ENCODE measurements around the gene CDH13. TPM values are rescaled to one million over a fixed set of nuclear protein-coding genes. Genes with fewer than 3 reads are reported as not detected.

The CDH13 gene
- polyA plus RNA-seq, 6 donors from 2014 or later: 0.04 to 0.29 (median 0.19) TPM; not detected in 1

DNA sequence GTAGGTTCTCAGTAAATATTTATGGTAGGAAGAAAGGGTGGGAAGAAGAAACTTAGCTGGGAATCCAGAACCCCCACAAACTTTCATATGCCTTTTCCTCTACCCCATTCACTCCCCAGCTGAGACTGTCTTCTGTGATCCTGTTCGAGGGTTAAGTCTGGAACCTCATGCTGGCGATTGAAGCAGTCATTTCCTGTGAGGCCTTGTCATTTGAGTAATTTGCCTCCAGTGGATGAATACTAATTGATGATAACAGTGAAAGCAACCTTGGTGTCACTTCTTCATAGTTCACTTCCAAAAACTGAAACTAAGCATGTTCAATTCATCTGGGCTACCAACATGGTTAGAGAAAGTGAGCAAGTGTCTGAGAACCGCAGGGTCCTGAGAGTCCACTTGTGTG, 401.2 kb downstream of the CDH13 start:
- Mint-ChIP-seq H3K4me3 (no peak overlapping the region), H3K4me1 (no peaks in the 10 kb centered on the region), H3K27ac (no peak overlapping the region), H3K9me3 (peaks cover 0 to 13% (median 4%) of the 10 kb centered on the region in 7 donors), H3K27me3 (no peaks in the 10 kb centered on the region), H3K36me3 (no peaks in the 10 kb centered on the region)
- ATAC-seq (ENCODE audit: low read depth in 2 of 2) (no peak), DNase-seq (no peak)

DNA sequence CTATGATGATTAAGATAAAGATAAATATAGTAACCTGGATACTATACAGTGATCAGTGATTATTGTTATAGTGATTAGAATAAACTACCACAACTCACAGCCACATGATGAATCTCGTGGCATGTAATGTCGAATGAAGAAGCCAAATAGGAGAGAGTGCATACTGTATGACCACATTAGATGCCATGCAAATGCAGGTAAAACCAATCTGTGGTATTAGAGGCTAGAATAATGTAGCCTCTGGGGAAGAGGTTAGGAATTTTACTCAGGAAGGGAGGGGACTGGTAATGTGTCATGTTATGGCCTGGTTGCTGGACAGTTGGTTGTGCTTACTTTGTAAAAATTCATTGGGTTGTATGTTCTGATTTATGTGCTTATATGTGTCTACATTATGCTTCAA, 402.7 kb downstream of the CDH13 start:
- Mint-ChIP-seq H3K9me3 (peaks cover 0 to 13% (median 4%) of the 10 kb centered on the region in 7 donors), H3K27me3 (no peaks in the 10 kb centered on the region), H3K4me1 (no peaks in the 10 kb centered on the region), H3K36me3 (no peaks in the 10 kb centered on the region), H3K27ac (no peak overlapping the region), H3K4me3 (no peak overlapping the region)
- no peak for ATAC-seq (ENCODE audit: low read depth in 2 of 2)
- no peak for DNase-seq

DNA sequence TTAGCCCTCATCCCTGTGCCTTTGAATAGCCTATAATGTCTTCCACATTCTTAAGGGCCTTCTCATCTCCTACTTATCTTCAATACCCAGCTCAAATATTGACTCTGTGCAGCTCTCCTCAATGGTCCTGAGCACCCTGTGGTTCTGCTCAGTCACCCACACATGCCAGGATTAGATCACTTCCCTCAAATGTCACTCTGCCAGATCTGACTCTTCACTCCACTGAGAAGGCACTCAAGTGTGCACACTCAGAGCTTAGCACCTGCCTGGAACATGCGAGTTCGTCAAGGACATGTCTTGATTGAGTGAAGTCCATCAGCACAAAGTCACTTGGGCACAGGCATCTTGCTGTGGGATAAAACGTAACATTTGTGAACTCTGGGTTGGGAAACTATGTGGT, 404.8 kb downstream of the CDH13 start:
- ATAC-seq (ENCODE audit: low read depth in 2 of 2) (no peak), DNase-seq (no peak)
- H3K27ac Mint-ChIP-seq: no peak overlapping the region
- H3K36me3 Mint-ChIP-seq: no peaks in the 10 kb centered on the region
- H3K4me1 Mint-ChIP-seq: no peaks in the 10 kb centered on the region
- H3K27me3 Mint-ChIP-seq: peaks cover 0 to 5% (median 0%) of the 10 kb centered on the region in 3 donors
- peaks cover 0 to 8% (median 4%) of the 10 kb centered on the region in 7 donors for H3K9me3 Mint-ChIP-seq
- no peak overlapping the region for H3K4me3 Mint-ChIP-seq

DNA sequence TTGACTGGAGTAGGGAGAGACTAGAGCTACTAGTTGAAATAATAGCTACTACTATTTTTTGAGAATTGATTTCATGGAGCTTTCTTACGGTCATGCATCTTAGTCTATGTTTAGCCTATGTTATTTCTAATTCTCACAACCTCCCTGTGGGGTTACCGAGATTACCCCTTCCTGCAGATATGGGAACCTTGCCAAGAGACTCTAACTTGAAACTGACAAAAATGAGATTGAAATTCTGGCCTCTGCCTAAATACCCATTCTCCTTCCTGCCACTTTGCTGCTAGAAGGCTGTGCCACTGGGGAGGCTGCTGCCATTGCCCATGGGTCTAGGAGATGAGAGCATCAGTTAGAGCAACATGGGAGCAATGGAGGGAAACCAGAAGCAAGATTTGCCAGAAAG, 410.3 kb downstream of the CDH13 start:
- DNase-seq (no peak), ATAC-seq (ENCODE audit: low read depth in 2 of 2) (no peak)
- peaks cover 0 to 8% (median 2%) of the 10 kb centered on the region in 7 donors for H3K9me3 Mint-ChIP-seq
- H3K4me1 Mint-ChIP-seq: no peaks in the 10 kb centered on the region
- no peaks in the 10 kb centered on the region for H3K36me3 Mint-ChIP-seq
- H3K4me3 Mint-ChIP-seq: no peak overlapping the region
- peaks cover 8 to 10% (median 8%) of the 10 kb centered on the region in 3 donors for H3K27me3 Mint-ChIP-seq
- no peak overlapping the region for H3K27ac Mint-ChIP-seq

DNA sequence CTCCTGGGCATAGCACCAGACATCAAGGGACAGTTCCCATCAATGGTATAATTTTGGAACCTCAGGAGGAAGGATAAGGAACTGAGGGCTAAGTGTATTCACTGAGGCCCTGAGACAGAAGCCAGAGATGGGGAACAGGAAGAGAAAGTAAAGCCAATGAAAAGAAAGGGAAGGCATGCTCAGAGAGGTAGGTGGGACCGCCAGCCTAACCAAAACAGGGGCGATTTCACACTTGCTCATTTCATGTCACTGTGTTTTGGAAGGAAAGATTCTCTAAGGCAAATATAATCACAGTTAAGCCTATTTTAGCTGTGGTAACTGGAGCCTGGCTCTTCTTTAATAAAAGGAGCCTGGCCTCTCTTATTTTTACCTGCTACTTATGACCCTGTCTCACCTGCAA, 411.1 kb downstream of the CDH13 start:
- Mint-ChIP-seq H3K4me3 (no peak overlapping the region), H3K36me3 (no peaks in the 10 kb centered on the region), H3K27ac (no peak overlapping the region), H3K27me3 (peaks cover 8 to 10% (median 8%) of the 10 kb centered on the region in 3 donors), H3K9me3 (peaks cover 0 to 10% (median 2%) of the 10 kb centered on the region in 7 donors), H3K4me1 (no peaks in the 10 kb centered on the region)
- DNase-seq (no peak), ATAC-seq (ENCODE audit: low read depth in 2 of 2) (no peak)

DNA sequence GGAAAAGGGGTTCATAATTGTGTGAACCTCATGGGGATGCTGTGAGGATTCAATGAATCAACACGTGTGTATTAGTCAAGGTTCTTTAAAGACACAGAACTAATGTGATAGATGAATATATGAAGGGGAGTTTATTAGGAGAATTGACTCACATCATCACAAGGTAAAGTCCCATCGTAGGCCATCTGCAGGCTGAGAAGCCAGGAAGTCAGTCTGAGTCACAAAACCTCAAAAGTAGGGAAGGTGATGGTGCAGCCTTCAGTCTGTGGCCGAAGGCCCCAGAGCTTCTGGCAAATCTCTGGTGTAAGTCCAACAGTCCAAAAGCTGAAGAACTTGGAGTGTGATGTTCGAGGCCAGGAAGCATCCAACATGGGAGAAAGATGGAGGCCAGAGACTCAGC, 413.4 kb downstream of the CDH13 start:
- Mint-ChIP-seq H3K4me1 (no peaks in the 10 kb centered on the region), H3K36me3 (no peaks in the 10 kb centered on the region), H3K9me3 (peaks cover 0 to 8% (median 2%) of the 10 kb centered on the region in 7 donors), H3K27me3 (peaks cover 8 to 10% (median 8%) of the 10 kb centered on the region in 3 donors), H3K27ac (no peak overlapping the region), H3K4me3 (no peak overlapping the region)
- ATAC-seq (ENCODE audit: low read depth in 2 of 2): no peak
- no peak for DNase-seq

DNA sequence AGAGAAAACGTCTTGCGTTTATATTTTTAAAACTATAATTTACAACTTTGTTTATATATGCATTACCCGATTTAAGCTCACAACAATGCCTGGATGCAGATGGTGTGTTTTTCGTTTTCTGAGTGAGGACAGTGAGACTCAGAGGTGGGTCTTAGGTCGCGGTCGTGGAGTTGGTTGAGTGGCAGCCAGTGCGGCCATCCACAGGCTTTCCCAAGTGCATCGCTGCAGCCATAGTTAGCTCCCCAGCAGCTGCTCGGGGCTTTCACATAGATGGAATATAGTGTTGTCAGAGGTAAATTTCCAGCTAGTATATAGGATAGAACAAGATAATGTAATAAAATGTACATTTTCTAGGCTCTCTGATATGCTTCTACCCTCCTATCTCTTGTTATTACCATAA, 417.8 kb downstream of the CDH13 start:
- H3K9me3 Mint-ChIP-seq: peaks cover 0 to 6% (median 5%) of the 10 kb centered on the region in 7 donors
- DNase-seq (no peak), ATAC-seq (ENCODE audit: low read depth in 2 of 2) (no peak)
- H3K36me3 Mint-ChIP-seq: no peaks in the 10 kb centered on the region
- H3K27ac Mint-ChIP-seq: no peak overlapping the region
- no peaks in the 10 kb centered on the region for H3K4me1 Mint-ChIP-seq
- no peak overlapping the region for H3K4me3 Mint-ChIP-seq
- peaks cover 0 to 6% (median 0%) of the 10 kb centered on the region in 3 donors for H3K27me3 Mint-ChIP-seq

DNA sequence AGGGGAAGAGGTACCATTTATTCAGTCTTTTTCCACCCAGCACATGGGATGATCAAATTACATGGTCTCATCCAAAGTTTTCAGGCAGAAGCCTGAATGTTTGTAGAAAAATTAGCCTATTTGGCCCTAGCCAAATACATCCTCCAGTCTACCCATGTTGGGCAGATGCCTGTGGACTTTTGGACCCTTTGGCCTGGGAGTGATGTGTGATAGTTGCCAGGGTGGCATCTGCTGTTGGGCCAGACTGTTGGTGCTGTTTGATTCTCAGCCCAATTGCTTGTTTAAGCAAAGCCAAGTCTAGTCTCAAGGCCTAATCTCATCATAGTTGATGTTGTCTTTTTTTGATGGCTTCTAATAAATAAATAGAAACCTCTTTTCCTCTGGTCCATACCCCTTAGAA, 419.0 kb downstream of the CDH13 start:
- no peaks in the 10 kb centered on the region for H3K4me1 Mint-ChIP-seq

DNA sequence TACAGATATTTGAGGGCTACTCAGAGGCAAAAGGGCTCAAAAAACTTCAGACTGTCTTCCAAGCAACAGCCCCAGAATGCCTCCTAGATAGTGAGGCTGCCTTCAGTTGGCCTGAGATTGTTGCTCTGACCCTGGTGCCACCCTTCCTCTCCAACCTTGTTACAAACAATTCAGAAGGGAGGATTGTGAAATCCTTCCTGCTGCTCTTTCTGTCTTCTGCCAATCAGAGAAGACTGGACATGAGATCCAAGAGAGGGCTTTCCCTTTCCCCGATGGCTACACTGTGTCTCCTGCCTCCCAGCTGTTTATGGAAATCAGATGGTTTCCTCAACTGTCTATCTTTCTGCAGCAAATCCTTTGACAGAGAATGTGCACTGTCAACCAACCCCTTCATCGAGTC, 419.9 kb downstream of the CDH13 start:
- Mint-ChIP-seq H3K27me3 (peaks cover 5 to 7% (median 5%) of the 10 kb centered on the region in 3 donors), H3K4me3 (no peak overlapping the region), H3K27ac (no peak overlapping the region), H3K36me3 (no peaks in the 10 kb centered on the region), H3K4me1 (no peaks in the 10 kb centered on the region), H3K9me3 (peaks cover 2 to 20% (median 11%) of the 10 kb centered on the region in 7 donors)
- ATAC-seq (ENCODE audit: low read depth in 2 of 2) (no peak), DNase-seq (no peak)

More for the DNA sequence above, 419.0 kb downstream of the CDH13 start:
- no peak for DNase-seq
- no peak overlapping the region for H3K27ac Mint-ChIP-seq
- H3K4me3 Mint-ChIP-seq: no peak overlapping the region
- no peak for ATAC-seq (ENCODE audit: low read depth in 2 of 2)
- peaks cover 2 to 14% (median 8%) of the 10 kb centered on the region in 7 donors for H3K9me3 Mint-ChIP-seq
- H3K36me3 Mint-ChIP-seq: no peaks in the 10 kb centered on the region
- peaks cover under 1 to 5% (median 5%) of the 10 kb centered on the region in 3 donors for H3K27me3 Mint-ChIP-seq

DNA sequence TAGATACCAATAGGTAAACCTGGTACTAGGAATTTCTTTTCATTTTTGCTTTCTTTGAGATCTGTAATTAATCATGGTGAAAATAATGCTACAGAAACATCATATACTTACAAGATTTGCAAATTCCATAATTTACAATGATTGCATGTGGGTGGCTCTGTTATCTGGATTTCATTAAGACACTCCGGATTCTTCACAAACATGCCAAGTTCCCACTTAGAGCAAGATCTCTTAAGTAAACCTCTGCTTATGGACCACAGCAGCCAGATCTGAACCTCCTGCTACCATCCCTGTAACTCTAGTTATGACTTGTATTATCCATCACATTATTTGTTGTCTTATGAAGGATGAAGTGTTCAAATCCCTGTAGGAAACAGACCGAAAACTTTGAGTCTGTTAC, 424.7 kb downstream of the CDH13 start:
- no peak overlapping the region for H3K27ac Mint-ChIP-seq
- no peak overlapping the region for H3K4me3 Mint-ChIP-seq
- DNase-seq (no peak), ATAC-seq (ENCODE audit: low read depth in 2 of 2) (no peak)
- peaks cover 5 to 7% (median 5%) of the 10 kb centered on the region in 3 donors for H3K27me3 Mint-ChIP-seq
- H3K9me3 Mint-ChIP-seq: peaks cover 0 to 15% (median 11%) of the 10 kb centered on the region in 7 donors
- no peaks in the 10 kb centered on the region for H3K36me3 Mint-ChIP-seq
- H3K4me1 Mint-ChIP-seq: no peaks in the 10 kb centered on the region

DNA sequence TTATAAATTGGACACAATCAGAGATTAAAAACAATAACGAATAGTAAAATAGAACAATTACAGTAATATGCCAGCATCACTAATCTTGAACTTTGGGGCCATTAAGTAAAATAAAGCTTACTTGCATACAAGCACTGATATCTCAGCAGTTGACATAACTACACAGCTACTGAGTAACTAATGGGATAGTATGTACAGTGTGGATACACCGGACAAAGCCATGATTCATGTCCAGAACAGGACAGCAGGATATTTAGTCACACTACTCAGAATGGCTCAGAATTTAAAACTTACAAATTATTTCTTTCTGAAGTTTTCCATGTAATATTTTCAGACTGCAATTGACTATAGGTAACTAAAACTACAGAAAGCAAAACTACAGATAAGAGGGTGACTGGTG, 427.5 kb downstream of the CDH13 start:
- Mint-ChIP-seq H3K27me3 (peaks cover 5 to 7% (median 5%) of the 10 kb centered on the region in 3 donors), H3K36me3 (no peaks in the 10 kb centered on the region), H3K4me3 (no peak overlapping the region), H3K27ac (no peak overlapping the region), H3K4me1 (no peaks in the 10 kb centered on the region), H3K9me3 (peaks cover 0 to 20% (median 10%) of the 10 kb centered on the region in 7 donors)
- ATAC-seq (ENCODE audit: low read depth in 2 of 2): no peak
- no peak for DNase-seq

DNA sequence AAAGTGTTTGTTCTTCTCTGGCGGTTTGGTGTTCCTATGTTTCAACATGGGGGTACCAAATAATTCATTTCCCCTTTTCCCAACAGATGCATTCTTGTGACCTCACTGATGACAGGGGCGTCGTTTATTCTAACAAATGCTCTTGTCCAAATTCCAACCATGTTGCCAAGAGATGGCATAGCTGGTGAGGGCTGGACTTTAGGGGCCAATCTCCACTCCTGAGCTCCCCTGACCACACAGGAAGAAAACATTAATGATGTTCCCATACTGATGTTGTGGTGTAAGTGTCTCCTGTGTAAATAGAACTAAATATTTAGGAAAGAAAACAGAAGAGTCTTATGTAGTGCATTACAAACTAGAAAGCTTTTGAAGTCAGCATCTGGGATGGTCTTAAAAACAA, 431.6 kb downstream of the CDH13 start:
- H3K27ac Mint-ChIP-seq: no peak overlapping the region
- ATAC-seq (ENCODE audit: low read depth in 2 of 2): no peak

DNA sequence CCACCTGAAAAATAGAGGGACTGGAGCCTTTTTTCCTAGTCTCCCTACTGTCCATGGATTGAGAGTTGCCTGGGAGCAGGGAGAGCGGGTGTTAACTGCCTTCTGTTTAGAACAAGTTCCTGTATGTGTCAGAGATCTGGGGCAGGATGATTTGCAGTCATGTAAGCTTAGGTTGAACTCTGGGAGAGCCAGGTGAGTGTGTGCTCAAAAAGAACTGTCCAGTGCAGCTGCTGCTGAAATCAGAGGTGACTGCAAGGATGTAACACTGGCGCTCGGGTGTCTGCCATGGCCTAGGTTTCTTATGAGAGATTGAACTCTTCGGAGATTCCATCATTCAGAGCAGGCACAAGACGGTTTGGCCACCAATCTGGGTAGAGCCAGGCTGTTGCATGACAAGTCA, 432.5 kb downstream of the CDH13 start:
- no peak for ATAC-seq (ENCODE audit: low read depth in 2 of 2)
- Mint-ChIP-seq H3K9me3 (peaks cover 0 to 6% (median 0%) of the 10 kb centered on the region in 7 donors), H3K4me3 (no peak overlapping the region)

More for the DNA sequence above, 431.6 kb downstream of the CDH13 start:
- Mint-ChIP-seq H3K36me3 (no peaks in the 10 kb centered on the region), H3K4me1 (no peaks in the 10 kb centered on the region), H3K9me3 (peaks cover 0 to 6% (median 0%) of the 10 kb centered on the region in 7 donors), H3K4me3 (no peak overlapping the region), H3K27me3 (peaks cover 0 to 4% (median under 1%) of the 10 kb centered on the region in 3 donors)
- no peak for DNase-seq

DNA sequence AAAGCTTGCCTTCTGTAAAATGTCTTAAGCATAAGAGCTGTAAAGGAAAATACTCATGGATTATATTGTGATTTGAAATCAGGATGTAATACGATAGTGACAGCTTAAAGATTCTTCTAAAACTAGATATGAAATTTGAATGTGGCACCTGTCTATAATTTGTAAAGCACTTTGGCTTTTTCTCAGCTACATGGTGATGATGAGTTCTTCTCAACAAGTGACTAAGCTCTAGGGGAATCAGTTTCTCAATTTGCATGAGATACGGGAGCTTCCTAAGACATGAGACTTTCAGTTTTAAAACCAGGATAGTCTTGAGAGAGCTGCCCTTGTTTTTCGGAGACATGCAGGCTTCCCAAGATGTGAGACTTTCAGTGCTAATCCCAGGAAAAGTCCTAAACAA, 439.2 kb downstream of the CDH13 start:
- Mint-ChIP-seq H3K4me3 (no peak overlapping the region), H3K27ac (no peak overlapping the region), H3K27me3 (peaks cover 0 to 7% (median 4%) of the 10 kb centered on the region in 3 donors), H3K4me1 (no peaks in the 10 kb centered on the region), H3K36me3 (no peaks in the 10 kb centered on the region), H3K9me3 (peaks cover 0 to 17% (median 4%) of the 10 kb centered on the region in 7 donors)
- no peak for DNase-seq
- no peak for ATAC-seq (ENCODE audit: low read depth in 2 of 2)

More for the DNA sequence above, 432.5 kb downstream of the CDH13 start:
- no peaks in the 10 kb centered on the region for H3K36me3 Mint-ChIP-seq
- no peaks in the 10 kb centered on the region for H3K4me1 Mint-ChIP-seq
- H3K27ac Mint-ChIP-seq: no peak overlapping the region
- DNase-seq: no peak
- peaks cover 0 to 7% (median 4%) of the 10 kb centered on the region in 3 donors for H3K27me3 Mint-ChIP-seq

DNA sequence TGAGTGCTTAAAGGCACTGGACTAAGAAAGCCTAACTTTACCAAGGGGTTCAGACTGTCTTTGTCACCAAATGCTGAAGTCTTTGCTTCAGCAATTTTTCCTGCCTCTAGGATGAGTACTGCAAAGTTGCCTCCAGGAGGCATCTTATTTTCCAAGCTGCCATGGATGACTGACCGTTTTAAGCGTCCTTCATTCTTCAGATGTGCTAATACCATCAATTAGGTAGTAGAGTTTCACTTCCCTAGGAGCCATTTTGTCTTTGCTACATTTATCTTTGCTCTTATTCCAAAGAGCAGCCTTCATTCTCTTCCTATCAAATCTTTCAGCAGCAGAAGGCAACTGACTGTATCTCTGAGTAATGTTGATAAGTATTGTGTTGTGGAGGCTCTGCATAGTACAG, 440.1 kb downstream of the CDH13 start:
- Mint-ChIP-seq H3K27me3 (peaks cover 0 to 7% (median 0%) of the 10 kb centered on the region in 3 donors), H3K9me3 (peaks cover 0 to 17% (median 4%) of the 10 kb centered on the region in 7 donors), H3K4me3 (no peak overlapping the region), H3K4me1 (no peaks in the 10 kb centered on the region), H3K36me3 (no peaks in the 10 kb centered on the region), H3K27ac (no peak overlapping the region)
- DNase-seq (no peak), ATAC-seq (ENCODE audit: low read depth in 2 of 2) (no peak)

All from naive B cell (primary cell).